Hematopoietic multipotent progenitor cell treated with erythropoietin and hydrocortisone succinate and interleukin-3 and kit ligand, for 8 days (in vitro differentiated cells): ENCODE data around the gene MAP4K3.

ENCODE experiments used
- DNase-seq: peaks from one replicate; pipeline ENCODE4 v3.0.0-alpha.2; 2015

Gene MAP4K3

GRCh38 chr2:39436592-39437521, at the start of gene MAP4K3:
TSS of gene MAP4K3 (minus strand) at chr2:39437285. CDS start at chr2:39436987, 298 bp downstream.
- peak; percentile 91 for DNase-seq

- DNase-seq = no peak
These were observed 49.0 kb upstream of the MAP4K3 start for GRCh38 chr2:39486071-39486470.

GRCh38 chr2:39484620-39485495, 47.8 kb upstream of the MAP4K3 start:
- no peak for DNase-seq

- no peak for DNase-seq
These were observed 47.1 kb upstream of the MAP4K3 start for GRCh38 chr2:39484206-39484605.

- no peak for DNase-seq
These were observed 46.4 kb upstream of the MAP4K3 start for GRCh38 chr2:39483534-39483933.

- no peak for DNase-seq
These were observed 44.5 kb upstream of the MAP4K3 start for GRCh38 chr2:39481611-39482010.

- DNase-seq = no peak
These were observed 42.6 kb upstream of the MAP4K3 start for GRCh38 chr2:39479696-39480095.

- DNase-seq = no peak
These were observed 42.1 kb upstream of the MAP4K3 start for GRCh38 chr2:39479053-39479670.

- DNase-seq = no peak
These were observed 39.4 kb upstream of the MAP4K3 start for GRCh38 chr2:39476524-39476923.

GRCh38 chr2:39475006-39475405, 37.9 kb upstream of the MAP4K3 start:
- DNase-seq = no peak

GRCh38 chr2:39470580-39470979, 33.5 kb upstream of the MAP4K3 start:
- no peak for DNase-seq

- DNase-seq = no peak
These were observed 32.7 kb upstream of the MAP4K3 start for GRCh38 chr2:39469807-39470206.

- no peak for DNase-seq
These were observed 31.7 kb upstream of the MAP4K3 start for GRCh38 chr2:39468579-39469451.

GRCh38 chr2:39466311-39466710, 29.2 kb upstream of the MAP4K3 start:
- no peak for DNase-seq

GRCh38 chr2:39464864-39465263, 27.8 kb upstream of the MAP4K3 start:
- no peak for DNase-seq

GRCh38 chr2:39455826-39456225, 18.7 kb upstream of the MAP4K3 start:
- no peak for DNase-seq

- no peak for DNase-seq
These were observed 15.3 kb upstream of the MAP4K3 start for GRCh38 chr2:39452396-39452795.

GRCh38 chr2:39451954-39452353, 14.9 kb upstream of the MAP4K3 start:
- no peak for DNase-seq

GRCh38 chr2:39448169-39448502, 11.1 kb upstream of the MAP4K3 start:
- DNase-seq = no peak

- no peak for DNase-seq
These were observed 10.4 kb upstream of the MAP4K3 start for GRCh38 chr2:39447266-39448168.

GRCh38 chr2:39445934-39446333, 8.8 kb upstream of the MAP4K3 start:
- no peak for DNase-seq
